Stimulated activated naive CD4-positive, alpha-beta T cell (primary cell): Measurements from ENCODE around the gene SHFL.
A peak's percentile ranks its signal among the peaks of the same experiment; 100 is the strongest.

Experiments
- DNase-seq, 6 experiments: peaks; one replicate each; lab custom pipeline; 2025; lab: John Stamatoyannopoulos, UW

Gene SHFL

DNA sequence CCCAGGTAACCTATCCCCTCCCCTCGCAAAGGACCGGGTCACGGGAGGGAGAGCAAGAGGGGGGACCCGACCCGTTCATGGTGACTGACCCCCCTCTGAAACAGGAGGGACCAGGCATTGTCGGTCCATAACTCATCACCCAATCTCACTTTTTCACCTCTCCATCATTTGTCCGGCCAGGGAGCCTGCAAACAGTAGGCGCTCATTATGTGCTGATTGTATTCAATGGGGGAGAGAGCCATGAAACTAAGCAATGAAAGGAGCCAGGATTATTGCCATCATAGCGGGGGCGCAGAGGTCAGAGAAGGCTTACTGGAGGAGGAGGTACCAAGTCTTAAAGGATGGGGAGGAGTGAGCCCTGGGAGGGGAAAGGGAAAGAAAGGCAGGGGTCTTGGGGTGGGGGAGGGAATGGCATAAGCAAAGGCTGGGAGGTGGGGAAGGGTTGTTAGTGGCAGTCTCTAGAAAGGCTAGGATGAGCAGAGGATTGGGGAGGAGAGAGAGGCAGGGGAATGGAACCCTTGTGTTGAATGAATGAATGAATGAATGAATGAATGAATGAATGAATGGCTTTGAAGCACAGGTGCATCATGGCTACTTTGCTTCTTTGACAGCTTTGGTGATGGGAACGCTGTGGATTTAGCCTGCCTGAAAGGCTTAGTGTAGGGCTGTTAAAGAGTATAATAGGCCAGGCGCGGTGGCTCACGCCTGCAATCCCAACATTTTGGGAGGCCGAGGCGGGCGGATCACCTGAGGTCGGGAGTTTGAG is 1.4 kb downstream of the SHFL start:
- DNase-seq: no peak

GRCh38 chr19:10088949-10089554 is 2.9 kb downstream of the SHFL start:
- no peak for DNase-seq

DNA sequence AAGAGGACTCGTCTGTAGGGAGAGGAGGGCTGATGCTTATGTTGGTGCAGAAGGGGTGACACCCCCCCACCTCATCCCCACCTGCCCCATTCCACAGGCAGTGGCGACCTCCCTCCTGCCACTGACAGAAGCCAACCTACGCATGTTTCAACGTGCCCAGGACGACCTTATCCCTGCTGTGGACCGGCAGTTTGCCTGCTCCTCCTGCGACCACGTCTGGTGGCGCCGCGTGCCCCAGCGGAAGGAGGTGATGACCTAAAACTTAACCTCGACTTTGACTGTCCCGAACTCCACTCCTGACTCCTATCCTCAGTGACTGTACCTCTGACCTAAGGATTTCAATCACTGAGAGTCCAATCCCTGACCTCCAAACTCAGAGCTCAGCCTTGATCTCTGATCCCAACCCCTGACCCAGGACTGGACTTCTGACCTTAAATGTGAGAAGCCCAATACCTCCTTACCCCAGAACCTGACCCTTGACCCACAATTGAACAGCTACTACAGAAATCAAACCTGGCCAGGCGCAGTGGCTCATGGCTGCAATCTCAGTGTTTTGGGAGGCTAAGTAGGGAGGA is 3.8 kb downstream of the SHFL start:
- no peak for DNase-seq

- no peak for DNase-seq
These were observed 5.2 kb downstream of the SHFL start for GRCh38 chr19:10091370-10091687.

DNA sequence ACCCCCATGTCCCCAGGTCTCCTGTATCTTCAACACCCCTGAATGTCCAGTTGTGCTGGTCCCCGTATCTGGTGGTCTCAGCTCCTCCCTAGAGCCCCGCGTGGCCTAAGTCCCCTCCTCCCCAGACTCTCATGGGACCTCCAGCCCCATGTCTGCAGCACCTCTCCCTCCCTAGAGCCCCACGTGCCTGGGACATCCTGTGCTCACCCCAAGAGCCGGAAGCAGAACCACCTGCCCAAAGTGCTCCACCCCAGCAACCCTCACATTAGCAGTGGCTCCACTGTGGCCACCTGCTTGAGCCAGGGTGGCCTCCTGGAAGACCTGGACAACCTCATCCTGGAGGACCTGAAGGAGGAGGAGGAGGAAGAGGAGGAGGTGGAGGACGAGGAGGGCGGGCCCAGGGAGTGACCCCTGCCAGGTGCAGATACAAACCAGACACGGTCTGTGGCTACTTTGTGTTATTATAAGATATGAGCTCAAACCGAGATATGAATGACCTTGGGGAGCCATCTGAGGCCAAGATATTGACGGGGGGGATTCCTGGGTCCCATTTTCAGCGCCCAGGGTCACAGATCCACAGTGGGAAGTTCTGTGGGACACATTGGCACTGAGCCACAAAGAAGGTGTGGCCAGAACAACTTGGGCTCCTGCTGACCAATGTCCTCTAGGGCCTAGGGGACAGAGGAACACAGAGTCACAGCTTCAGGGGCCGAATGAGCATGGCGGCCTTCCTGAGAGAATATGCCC is 6.0 kb downstream of the SHFL start:
- no peak for DNase-seq

- no peak for DNase-seq
These were observed 6.7 kb downstream of the SHFL start for GRCh38 chr19:10092648-10093294.

DNA sequence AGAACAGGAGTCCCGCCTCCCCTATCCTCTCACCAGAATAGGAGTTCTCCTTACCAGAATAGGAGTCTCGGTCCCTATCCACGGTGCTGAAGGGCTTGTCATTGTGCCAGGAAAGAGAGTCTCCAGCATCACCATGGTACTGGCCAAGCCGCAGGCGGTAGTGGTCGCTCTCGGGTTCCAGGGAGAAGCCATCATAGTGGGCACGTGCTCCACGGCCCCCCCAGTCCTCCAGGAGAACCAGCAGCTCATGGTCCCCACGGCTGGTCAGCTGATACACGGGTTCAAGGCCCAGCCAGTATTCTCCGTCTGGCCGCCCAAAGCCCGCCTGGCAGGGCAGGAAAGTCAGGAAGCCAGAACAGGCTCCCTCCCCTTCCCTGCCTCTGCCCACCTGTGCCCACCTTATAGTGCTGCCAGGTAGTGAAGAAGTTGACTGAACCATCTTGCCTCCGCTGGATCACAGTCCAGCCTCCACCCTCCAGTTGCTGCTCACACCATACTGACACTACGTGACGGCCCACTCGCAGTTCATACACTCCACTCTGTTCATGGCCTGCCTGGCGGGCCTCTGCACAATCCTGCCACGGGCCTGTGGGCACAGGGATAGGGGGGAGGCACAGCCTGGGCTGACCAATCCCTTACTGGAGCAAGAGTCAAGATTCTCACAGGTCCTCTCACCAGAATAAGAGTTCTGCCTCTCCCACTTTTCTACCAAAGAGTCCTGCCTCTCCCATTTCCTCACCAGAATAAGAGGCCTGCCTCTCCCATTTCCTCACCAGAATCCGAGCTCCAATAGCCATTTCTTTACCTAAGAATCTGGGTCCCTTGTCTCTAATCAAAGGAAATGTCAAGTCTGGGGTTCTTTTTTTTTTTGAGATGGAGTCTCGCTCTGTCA is 7.4 kb downstream of the SHFL start:
- no peak for DNase-seq

DNA sequence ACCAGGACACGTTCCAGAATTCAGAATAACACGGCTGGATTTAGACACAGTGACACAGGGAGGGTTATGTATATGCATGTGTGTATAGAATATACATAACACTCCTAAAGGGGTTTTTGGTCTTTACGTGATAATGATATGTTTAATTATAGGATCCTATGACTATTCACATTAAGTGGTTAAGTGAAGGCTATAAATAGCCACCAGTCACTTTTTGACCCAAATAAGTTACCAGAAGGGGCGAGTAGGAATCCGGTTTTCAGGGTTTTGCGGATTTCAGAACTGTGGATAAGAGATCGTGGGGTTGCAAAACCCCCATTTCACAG is 9.5 kb downstream of the SHFL start:
- DNase-seq: no peak

- DNase-seq: peak; percentile 81 to 92 (median 86)
These were observed 10.0 kb downstream of the SHFL start for GRCh38 chr19:10095948-10096614.

- DNase-seq: no peak
These were observed 10.5 kb downstream of the SHFL start for GRCh38 chr19:10096615-10096963.

DNA sequence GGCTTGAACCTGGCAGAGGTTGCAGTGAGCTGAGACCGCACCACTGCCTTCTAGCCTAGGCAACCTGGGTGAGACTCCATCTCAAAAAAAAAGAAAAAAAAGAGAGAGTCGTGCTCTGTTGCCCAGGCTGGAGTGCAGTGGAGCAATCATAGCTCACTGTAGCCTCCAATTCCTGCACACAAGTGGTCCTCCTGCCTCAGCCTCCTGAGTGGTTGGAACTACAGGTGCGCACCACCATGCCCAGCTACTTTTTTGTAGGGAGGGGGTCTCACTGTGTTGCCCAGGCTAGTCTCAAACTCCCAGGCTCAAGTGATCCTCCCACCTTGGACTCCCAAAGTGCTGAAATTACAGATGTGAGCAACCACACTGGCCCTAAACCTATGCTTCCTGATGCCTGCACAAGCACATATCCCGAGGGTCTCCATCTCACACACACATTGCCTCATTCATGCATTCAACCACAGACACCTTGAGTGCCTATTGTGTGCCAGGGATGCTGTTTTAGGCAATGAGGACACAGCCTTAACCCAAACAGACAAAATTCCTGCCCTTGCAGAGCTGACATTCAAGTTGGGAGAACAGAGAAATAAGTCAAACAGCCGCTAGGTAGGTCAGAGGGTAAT is 14.2 kb downstream of the SHFL start:
- DNase-seq: no peak

GRCh38 chr19:10102787-10103236 is 16.7 kb downstream of the SHFL start:
- DNase-seq: no peak

GRCh38 chr19:10104130-10104513 is 18.0 kb downstream of the SHFL start:
- DNase-seq: no peak

- peak; percentile 28 to 82 (median 74) for DNase-seq
These were observed 18.8 kb downstream of the SHFL start for GRCh38 chr19:10104665-10105508.

DNA sequence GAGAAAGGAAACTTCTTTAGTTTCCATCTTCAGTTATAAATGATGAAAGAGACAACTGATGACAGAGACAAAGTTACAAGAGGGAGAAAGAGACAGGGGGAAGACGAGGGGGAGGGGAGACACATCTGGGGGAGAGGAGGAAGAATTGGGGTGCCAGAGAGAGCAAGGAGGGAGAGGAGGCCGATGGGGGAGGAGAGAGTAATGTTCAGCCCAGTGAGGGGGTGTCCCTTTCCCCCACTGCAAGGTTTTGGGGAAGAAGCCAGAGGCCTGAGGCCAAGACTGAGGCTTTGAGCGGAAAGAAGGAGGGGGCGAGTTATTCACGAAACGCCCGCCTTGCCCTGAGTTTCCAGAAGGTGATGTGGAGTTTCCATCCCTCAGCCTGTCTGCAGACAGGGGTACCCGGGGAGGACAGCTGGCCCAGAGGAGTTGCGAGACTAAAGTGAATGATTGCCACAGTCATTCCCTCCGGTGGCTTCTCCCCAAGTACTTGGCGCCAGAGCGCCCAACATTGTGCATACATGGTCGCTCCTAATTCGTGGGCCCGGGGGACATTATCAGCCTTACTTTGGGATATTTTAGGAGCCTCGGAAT is 19.5 kb downstream of the SHFL start:
- peak in 4 of 6 experiments; percentile 38 to 68 (median 61) for DNase-seq

- DNase-seq: peak; percentile 87 to 98 (median 96)
These were observed 20.2 kb downstream of the SHFL start, which contains the start of gene PPAN for GRCh38 chr19:10106100-10106936. Gene PPAN, plus strand, starts transcription at chr19:10106362. Its CDS starts 33 bp downstream, at chr19:10106395.

- no peak for DNase-seq
These were observed 21.1 kb downstream of the SHFL start for GRCh38 chr19:10107254-10107653.

DNA sequence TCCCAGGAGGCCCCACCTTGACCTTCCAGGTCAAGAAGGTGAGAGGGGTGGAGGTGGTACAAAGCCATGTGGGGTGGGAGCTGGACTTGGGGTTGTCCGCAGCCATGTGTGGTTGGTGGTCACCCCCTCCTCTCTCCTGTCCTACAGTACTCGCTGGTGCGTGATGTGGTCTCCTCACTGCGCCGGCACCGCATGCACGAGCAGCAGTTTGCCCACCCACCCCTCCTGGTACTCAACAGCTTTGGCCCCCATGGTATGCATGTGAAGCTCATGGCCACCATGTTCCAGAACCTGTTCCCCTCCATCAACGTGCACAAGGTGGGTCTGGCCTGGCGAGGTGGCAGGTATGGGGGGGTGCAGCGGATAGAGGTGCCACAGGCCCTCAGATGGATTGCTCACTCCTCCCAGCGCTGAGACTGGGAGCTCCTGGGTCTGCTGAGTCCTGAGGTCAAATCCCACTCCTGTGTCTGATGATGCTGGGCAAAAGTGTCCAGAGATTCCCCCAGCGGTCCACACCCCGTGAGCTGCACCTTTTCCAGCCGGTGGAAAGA is 21.8 kb downstream of the SHFL start:
- no peak for DNase-seq
